RWPE1 (cell line): Measurements from ENCODE around the gene ZXDC.

ENCODE experiments used
- CTCF ChIA-PET: fragments of 350-600 bp; sonication (Branson Sonifier 250); formaldehyde crosslinking; extraction: SDS; loops from one replicate; lab custom pipeline; 2021; lab: Yijun Ruan, JAX
- POLR2A ChIA-PET: fragments of 400-600 bp; formaldehyde crosslinking; extraction: SDS; loops from one replicate; lab custom pipeline; 2020; ENCODE audit warnings: antibody characterized with exemption; ENCODE audit not compliant: low non-redundant PET; lab: Yijun Ruan, JAX
- DNase-seq: peaks from one replicate; pipeline ENCODE4 v3.0.0; 2012; ENCODE audit warnings: low spot score
- H3K27ac ChIP-seq: fragments of 450-650 bp; 2 replicates; pipeline ENCODE4 v1.5.1; 2017
- CTCF ChIP-seq: fragments of 450-650 bp; conservative IDR thresholded peaks from 2 replicates; pipeline ENCODE4 v1.5.1; 2017; ENCODE audit warnings: low read depth, mild to moderate bottlenecking

ZXDC gene

GRCh38 chr3:126521122-126521891 is 45.6 kb upstream of the ZXDC start:
- TF ChIP-seq CTCF = no peak
- POLR2A ChIA-PET = no interaction called here
- no peak for DNase-seq
- CTCF ChIA-PET = interaction anchor here (0.6 to 1.3 kb wide), 4 partner anchors 7 to 1649 kb away, joined by 3 to 5 read pairs (median 4); no protein-coding TSS in a partner anchor
- H3K27ac ChIP-seq = no peak overlapping the region

GRCh38 chr3:126519506-126520455 is 44.1 kb upstream of the ZXDC start:
- no peak overlapping the region for H3K27ac ChIP-seq
- no peak for DNase-seq
- ChIA-PET CTCF (no interaction called here), POLR2A (no interaction called here)
- TF ChIP-seq CTCF = no peak

- DNase-seq = no peak
- TF ChIP-seq CTCF = no peak
- H3K27ac ChIP-seq = no peak overlapping the region
- CTCF ChIA-PET = no interaction called here
- POLR2A ChIA-PET = no interaction called here
Observed at GRCh38 chr3:126518779-126519177, 43.1 kb upstream of the ZXDC start.

GRCh38 chr3:126517986-126518778 is 42.5 kb upstream of the ZXDC start:
- ChIA-PET CTCF (no interaction called here), POLR2A (no interaction called here)
- no peak overlapping the region for H3K27ac ChIP-seq

GRCh38 chr3:126517291-126517951 is 41.7 kb upstream of the ZXDC start, which contains the start of gene UROC1:
UROC1 (minus strand) TSS chr3:126517773; CDS start chr3:126517719, 54 bp downstream.
- CTCF ChIA-PET = no interaction called here
- POLR2A ChIA-PET = no interaction called here
- TF ChIP-seq CTCF = no peak
- H3K27ac ChIP-seq = no peak within 1 kb of the TSS
- DNase-seq = no peak

More at GRCh38 chr3:126517986-126518778, 42.5 kb upstream of the ZXDC start:
- no peak for DNase-seq
- TF ChIP-seq CTCF = no peak
